GM18861 (cell line): ENCODE data around the gene ARMC12.
A peak's percentile ranks its signal among the peaks of the same experiment; 100 is the strongest.
"Not testable (repeated sequence)": the region's sequence is repeated elsewhere in the genome, so short reads cannot be mapped to it uniquely, and the experiment has no call there.

Experiments used
- ATAC-seq: cut with Tn5 transposase; IDR thresholded peaks from one replicate; pipeline ENCODE4 v1.9.1; 2021; ENCODE audit not compliant: unreplicated experiment

The ARMC12 gene

GRCh38 chr6:35736982-35737412 lies at the start of gene ARMC12:
Gene ARMC12, plus strand, starts transcription at chr6:35737032. Its CDS starts 77 bp downstream, at chr6:35737109.
- ATAC-seq, result no peak

- peak; percentile 29 for ATAC-seq
Observed at GRCh38 chr6:35687658-35688604, 48.9 kb upstream of the ARMC12 start.

GRCh38 chr6:35688605-35689322 lies 48.1 kb upstream of the ARMC12 start, which contains the start of gene FKBP5:
Gene FKBP5, minus strand, starts transcription at chr6:35688915. Its CDS starts 46,091 bp downstream, at chr6:35642824.
- ATAC-seq, result peak; percentile 69

GRCh38 chr6:35690006-35690405 lies 46.8 kb upstream of the ARMC12 start:
- ATAC-seq, result not testable (repeated sequence)

- no peak for ATAC-seq
Observed at GRCh38 chr6:35690484-35690883, 46.3 kb upstream of the ARMC12 start.

GRCh38 chr6:35691027-35691824 lies 45.6 kb upstream of the ARMC12 start:
- no peak for ATAC-seq

GRCh38 chr6:35694462-35694861 lies 42.4 kb upstream of the ARMC12 start:
- no peak for ATAC-seq

- not testable (repeated sequence) for ATAC-seq
Observed at GRCh38 chr6:35698430-35698829, 38.4 kb upstream of the ARMC12 start.

GRCh38 chr6:35698858-35699257 lies 38.0 kb upstream of the ARMC12 start:
- ATAC-seq, result no peak

- no peak for ATAC-seq
Observed at GRCh38 chr6:35703554-35703953, 33.3 kb upstream of the ARMC12 start.

GRCh38 chr6:35706468-35706867 lies 30.4 kb upstream of the ARMC12 start:
- no peak for ATAC-seq

GRCh38 chr6:35707714-35708407 lies 29.0 kb upstream of the ARMC12 start:
- ATAC-seq, result no peak

- no peak for ATAC-seq
Observed at GRCh38 chr6:35708585-35708984, 28.2 kb upstream of the ARMC12 start.

GRCh38 chr6:35710241-35710847 lies 26.5 kb upstream of the ARMC12 start:
- no peak for ATAC-seq

- no peak for ATAC-seq
Observed at GRCh38 chr6:35711731-35712130, 25.1 kb upstream of the ARMC12 start.

GRCh38 chr6:35713006-35713767 lies 23.6 kb upstream of the ARMC12 start:
- ATAC-seq, result no peak

GRCh38 chr6:35716798-35717197 lies 20.0 kb upstream of the ARMC12 start:
- ATAC-seq, result no peak

GRCh38 chr6:35717449-35718374 lies 19.1 kb upstream of the ARMC12 start:
- ATAC-seq, result no peak
